ENCODE results near the gene CDC123.

GRCh38 chr10:12214763-12215218 lies 18.8 kb downstream of the CDC123 start:
- TF ChIP-seq CTCF (conservative IDR thresholded peaks at IDR 0.05; ENCODE audit: low read depth in 2 of 2) = peak in 1 of 2 experiments; percentile 79; a peak in 3 of 4 replicates
- no peak for TF ChIP-seq POLR2AphosphoS5 (IDR thresholded peaks at IDR 0.05; ENCODE audit: low read depth)

Measured in GM23338 (cell line).